Stimulated activated CD4-positive, alpha-beta T cell treated with anti-CD3 and anti-CD28 coated beads, TNF-alpha, amount 100 ng/mL, for 4 hours (primary cell): Measurements from ENCODE around the gene CSGALNACT2.
A peak's percentile ranks its signal among the peaks of the same experiment; 100 is the strongest.
"Not testable (repeated sequence)": the region's sequence is repeated elsewhere in the genome, so short reads cannot be mapped to it uniquely, and the experiment has no call there.

Source experiments
- DNase-seq, 3 experiments: peaks; one replicate each; pipeline ENCODE4 v3.0.0-alpha.2; 2020; ENCODE audit warnings: low read depth in 3 of 3

CSGALNACT2 gene

DNA sequence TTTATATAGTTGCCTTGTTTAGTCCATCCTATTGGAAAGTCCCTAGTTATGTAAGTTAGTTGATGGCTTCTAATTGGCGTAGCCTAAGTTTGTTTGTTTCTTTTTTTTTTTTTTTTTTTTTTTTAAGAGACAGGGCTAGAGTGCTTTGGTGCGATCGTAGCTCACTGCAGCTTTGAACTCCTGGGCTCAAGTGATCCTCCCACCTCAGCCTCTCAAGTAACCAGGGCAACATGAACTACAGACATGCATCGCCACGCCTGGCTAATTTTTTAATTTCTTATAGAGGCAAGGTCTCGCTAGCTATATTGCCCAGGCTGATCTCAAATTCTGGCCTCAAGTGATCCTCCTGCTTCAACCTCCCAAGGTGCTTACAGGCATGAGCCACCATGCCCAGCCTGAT, 7.1 kb downstream of the CSGALNACT2 start:
- DNase-seq, result no peak

DNA sequence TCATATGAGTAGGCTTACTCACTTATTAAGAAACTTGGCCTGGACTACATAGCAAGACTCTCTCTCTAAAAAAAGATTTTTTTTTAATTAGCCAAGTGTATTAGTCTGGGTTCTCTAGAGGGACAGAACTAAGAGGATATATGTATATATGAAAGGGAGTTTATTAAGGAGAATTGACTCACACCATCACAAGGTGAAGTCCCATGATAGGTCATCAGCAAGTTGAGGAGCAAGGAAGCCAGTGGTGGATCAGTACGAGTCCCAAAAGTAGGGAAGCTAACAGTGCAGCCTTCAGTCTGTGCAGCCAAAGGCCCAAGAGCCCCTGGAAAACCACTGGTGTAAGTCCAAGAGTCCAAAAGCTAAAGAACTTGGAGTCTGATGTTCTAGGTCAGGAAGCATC, 7.7 kb downstream of the CSGALNACT2 start:
- DNase-seq, result not testable (repeated sequence)

DNA sequence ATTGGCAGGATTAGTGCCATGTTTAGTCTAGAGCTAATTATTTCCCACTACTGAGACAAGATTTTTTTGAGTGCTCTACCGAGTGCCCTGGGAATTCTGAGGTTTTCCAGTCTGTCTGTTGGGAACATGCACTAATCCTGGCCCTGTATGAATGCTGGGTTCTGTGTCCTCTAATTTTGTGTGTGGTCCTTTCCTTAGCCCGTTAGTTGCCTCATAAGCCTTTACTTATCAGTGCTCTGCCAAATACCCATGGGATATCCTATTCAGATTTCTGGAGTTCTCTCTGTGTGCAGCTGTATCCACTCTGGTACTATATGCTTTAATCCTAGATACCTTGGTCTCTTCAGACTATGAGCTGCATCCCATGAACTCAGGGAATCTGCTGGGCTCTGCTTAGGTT, 13.1 kb downstream of the CSGALNACT2 start:
- no peak for DNase-seq

DNA sequence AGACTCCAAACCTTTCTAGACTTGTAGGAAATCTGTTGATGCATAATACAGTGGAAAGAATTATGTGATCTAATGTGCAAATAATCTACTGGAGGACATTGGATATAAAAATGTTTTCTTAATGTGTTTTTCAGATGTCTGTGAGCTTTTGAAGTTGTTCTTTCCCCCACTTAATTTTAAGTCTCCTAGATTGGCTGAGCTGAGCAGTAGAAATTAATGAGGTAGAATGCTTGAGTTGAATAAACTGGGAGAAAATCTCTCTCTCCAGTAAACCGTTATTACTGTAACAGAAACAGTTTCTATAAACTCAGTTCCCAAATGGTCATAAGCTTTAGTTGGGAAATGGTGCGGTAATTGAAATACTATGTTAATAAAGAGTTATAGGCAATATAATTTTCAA, 15.7 kb downstream of the CSGALNACT2 start:
- no peak for DNase-seq

DNA sequence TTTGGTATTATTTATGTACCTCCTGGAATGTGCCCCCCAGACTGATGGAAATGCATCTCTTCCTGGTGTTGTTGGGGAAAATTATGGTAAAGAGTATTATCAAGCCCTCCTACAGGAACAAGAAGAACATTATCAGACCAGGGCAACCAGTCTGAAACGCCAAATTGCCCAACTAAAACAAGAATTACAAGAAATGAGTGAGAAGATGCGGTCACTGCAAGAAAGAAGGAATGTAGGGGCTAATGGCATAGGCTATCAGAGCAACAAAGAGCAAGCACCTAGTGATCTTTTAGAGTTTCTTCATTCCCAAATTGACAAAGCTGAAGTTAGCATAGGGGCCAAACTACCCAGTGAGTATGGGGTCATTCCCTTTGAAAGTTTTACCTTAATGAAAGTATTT, 17.0 kb downstream of the CSGALNACT2 start:
- DNase-seq, result no peak

DNA sequence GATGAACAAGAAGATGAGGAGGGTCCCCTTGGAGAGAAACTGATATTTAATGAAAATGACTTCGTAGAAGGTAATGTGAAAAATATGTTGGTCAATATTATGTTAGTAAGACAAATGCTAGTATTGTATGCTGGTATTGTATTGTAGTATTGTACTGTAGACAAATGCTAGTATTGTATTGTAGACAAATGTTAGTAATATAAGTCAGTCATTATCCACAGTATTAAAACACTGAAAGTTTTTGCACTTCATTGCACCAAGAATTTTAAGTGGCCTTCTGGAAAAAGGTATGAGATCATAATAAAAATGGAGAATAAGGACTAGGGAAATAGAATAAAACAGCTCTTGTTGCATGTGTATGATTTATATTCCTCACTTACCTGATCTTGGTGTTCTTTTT, 17.5 kb downstream of the CSGALNACT2 start:
- no peak for DNase-seq

DNA sequence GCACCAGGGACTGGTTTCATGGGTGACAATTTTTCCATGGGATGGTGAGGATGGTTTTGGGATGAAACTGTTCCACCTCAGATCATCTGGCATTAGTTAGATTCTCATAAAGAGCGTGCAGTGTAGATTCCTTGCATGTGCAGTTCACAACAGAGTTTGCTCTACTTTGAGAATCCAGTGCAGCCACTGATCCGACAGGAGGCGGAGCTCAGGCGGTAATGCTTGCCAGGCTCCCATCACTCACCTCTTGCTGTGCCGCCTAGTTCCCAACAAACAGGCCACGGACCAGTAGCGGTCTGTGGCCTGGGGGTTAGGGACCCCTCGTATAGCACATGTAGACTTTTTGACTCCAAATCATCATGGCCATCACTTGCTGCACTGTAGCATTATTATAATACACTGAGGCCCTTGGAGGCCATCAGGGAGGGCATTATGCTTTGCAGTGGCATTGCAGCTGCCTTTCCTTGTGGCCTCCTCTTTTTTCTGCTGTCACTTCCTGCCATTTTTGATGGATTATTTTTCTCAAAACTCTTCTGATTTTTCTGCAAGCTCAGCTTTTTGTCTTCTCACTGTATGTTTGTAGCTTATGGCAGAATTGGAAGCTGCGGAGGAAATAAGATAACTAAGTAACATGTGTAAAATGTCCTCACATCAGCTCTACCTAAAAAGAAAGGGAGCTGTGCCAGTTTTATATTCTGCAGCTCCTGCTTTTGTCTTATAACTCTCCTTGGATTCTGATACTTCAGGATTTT, 18.5 kb downstream of the CSGALNACT2 start:
- DNase-seq, result no peak

DNA sequence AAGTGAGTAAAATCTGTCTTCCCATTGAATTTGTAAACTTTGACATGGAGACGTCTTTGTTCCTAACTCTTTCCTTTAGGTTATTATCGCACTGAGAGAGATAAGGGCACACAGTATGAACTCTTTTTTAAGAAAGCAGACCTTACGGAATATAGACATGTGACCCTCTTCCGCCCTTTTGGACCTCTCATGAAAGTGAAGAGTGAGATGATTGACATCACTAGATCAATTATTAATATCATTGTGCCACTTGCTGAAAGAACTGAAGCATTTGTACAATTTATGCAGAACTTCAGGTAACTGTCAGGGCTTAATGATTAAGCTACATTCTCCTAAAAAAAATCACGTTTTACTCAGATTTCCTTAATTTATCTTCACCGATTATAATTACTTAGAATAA, 20.4 kb downstream of the CSGALNACT2 start:
- DNase-seq, result no peak

DNA sequence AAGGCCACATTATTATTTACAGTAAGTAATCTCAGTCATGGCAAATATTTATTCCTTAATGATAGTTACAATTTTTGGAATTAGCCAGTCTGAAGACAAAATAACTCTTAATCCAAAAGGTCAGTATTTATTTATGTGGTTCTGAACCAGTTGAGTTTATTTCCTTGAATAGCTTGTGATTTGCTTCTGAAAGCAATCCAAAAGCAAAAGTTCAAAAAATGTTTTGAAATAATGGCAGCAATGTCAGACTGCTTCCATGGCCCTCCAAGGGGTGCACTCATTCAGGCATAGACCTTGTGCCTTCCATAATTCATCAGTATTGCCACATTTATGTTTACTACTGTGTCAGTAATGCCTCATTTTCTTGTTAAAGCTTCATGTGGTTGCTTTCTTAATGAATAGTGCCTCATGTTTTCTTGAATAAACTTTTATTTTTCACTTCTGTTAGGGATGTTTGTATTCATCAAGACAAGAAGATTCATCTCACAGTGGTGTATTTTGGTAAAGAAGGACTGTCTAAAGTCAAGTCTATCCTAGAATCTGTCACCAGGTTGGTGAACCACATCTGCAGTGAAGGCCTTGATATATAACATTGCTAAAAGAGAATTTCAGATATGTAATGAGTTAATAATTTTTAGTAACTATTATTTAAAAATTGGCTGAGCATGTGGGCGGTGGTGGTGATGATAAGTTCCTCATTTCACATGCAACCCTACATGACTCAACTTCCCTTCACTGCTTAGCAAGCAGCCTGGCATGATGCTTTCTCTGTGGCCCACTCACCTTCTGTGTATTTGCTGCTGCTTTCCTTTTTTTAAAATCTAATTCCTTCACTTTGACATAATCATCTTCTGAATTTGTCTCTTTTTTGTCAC, 22.0 kb downstream of the CSGALNACT2 start:
- DNase-seq, result peak in 1 of 3 experiments; percentile 2

DNA sequence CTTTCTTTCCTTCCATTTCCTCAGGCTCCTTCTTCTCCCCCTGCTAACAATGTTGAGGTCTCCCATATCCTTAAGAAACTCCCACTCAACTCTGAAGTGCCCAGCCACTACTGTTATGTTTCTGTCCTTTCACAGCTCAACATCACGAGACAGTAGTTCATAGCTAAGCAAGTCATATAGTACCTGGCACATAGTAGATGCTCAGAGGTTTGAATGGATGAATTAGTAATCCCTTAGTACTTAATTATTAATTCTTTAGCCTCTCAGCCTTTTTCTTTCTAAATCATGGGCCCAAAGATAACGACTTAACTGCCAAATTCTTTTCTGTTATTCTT, 22.6 kb downstream of the CSGALNACT2 start:
- no peak for DNase-seq

DNA sequence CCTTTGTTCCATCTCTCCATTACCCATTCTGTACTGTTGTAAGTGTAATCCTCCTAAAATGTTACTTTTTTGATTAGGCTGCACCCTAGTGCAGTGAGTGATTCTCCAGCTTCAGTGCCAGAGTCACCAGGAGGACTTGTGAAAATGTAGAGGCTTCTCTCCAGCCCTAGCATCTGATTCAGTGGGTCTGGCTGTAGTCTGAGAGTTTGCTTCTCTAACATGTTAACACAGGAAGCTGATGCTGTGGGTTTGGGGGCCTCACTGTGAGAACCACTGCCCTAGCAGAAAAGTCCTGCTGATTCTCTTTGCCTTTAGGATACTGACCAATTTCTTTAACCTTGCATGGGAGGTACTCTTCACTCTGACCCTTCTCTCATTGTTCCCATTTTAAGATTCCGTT, 24.4 kb downstream of the CSGALNACT2 start:
- DNase-seq, result no peak

DNA sequence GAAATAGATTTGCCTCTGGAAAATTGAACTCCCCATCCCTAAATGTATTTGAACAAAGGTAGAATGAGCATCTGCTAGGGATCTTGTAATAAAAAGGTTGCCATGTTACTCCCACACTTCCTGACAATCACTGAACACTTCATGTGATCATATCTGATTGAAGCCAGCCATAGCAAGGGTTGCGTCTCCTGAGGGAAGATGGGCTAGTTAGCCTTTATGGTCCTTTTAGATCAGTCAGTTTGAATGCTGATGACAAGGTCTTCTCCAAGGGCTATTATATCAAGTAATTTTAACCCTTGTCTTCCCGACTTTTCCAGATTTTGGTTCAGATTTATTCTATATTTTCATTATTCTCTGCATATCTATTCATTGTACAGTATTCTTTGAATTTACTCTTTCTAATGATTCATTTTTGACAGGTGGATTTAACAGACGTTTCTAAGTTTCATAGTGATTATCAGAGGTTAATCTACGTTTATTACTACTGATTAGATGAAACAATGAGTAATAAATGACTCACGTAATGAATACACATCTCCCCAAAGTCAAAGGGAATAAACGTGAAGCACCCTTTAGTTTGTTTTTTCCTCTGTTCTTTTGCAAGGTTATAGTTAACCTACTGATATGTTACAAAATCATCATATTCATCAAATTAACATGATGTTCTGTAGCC, 28.1 kb downstream of the CSGALNACT2 start:
- DNase-seq, result no peak

DNA sequence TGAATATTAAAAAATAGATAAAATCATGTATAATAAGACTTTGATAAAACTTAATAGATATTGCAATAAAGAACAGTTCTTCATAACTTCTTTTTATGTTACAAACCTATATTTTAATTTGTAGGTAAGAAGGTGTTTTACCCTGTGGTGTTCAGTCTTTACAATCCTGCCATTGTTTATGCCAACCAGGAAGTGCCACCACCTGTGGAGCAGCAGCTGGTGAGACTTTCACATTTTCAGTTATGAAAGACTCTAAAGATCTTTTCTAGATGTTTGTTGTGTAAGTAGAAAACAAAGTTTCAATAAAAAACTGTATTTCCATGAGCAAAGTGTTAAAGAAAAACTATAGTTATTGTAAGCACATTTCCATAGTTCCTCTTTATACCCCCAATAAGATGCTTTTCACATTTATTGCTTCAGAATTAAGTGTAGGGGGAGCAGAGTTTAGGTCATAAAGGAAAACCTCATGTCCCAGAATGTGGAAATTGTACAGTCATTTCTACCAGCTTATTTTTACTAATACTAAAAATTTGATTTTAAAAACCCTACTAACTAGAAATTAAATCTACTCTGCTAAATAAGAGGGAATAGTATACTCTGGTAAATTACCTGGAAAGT, 28.7 kb downstream of the CSGALNACT2 start:
- DNase-seq, result no peak

DNA sequence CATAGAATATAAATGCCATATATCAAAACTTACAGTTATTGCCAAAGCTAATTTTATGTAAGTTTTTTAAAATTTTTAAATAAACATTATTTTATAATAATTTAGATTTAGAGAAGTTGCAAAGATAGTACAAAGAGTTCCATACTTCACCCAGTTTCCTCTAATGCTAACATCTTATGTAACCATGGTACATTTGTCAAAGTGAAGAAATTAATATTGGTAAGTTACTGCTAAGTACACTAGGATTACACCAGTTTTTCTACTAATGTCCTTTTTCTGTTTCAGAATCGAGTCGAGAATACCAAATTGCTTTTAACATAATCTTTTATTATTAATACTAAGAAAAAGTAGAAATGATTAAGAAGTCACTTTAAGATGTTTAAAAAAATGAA, 29.2 kb downstream of the CSGALNACT2 start:
- no peak for DNase-seq

DNA sequence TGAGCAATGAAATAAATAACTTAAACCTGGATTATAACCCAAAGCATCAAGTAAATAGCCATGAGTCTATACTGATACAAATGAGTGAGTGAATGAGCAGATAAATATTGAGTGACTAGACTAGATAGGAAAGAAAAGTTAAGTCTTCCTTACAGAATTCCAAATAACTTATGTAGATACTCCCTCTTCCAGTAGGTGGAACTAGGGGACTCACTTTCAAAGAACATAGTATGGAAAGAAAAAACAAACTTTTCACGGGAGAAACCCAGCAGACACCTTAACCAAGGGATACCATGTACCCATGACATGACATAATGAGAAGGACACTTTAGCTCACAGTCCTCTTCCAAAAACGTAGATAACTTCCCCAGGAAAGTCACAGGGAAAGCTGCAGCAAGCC, 32.2 kb downstream of the CSGALNACT2 start:
- no peak for DNase-seq

DNA sequence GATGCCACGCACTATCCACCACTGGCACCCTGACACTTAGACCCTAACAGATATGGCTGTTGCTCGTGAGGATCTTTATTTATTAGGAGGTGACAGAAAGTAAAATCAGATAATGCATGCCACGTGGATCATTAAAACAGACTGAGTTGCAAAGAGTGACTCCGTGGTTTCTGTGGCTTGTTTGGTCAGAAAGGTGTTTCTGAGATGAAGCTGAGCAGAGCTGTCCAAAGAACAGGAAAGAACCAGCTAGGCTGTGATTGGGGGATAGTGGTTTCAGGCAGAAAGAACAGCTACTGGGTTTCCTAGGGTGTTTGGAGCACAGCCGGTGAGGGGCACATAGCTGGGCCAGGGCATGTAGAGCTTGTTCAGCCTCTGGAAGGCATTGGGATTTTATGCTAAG, 34.4 kb downstream of the CSGALNACT2 start:
- DNase-seq, result no peak

DNA sequence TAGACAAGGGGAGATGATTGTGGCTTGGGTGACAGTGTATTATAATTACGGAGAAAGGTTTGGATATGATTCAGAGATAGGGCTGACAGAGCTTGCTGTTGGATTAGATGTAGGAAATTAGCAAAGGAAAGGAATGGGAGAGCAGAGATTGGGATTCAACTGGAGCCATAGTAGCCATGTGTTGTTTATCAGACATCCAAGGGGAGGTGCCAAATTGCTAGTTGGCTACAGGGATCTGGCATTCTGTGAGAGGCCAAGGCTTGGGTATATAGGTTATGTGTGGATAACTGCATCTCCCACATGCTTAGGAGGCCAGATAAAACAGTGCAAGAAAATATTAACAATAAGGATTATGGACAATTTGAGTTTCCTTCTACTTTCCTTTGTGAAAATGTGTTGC, 34.9 kb downstream of the CSGALNACT2 start:
- no peak for DNase-seq

DNA sequence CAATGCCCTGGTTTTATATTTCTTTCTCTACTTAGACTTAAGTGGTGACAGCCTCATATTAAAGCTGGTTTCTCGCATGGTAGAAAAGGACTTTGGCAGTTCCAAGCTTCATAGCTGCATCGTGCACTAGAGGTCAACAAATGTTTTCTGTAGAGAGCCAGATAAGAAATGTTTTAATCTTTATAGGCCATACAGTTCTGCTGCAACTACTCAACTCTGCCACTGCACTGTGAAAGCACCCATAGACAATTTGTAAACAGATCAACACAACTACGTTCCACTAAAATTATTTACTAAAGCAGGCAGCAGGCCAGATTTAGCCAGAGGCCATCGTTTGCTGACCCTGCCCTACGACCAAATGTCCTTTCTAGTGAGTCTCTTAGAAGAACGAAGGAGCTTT, 36.7 kb downstream of the CSGALNACT2 start:
- no peak for DNase-seq

DNA sequence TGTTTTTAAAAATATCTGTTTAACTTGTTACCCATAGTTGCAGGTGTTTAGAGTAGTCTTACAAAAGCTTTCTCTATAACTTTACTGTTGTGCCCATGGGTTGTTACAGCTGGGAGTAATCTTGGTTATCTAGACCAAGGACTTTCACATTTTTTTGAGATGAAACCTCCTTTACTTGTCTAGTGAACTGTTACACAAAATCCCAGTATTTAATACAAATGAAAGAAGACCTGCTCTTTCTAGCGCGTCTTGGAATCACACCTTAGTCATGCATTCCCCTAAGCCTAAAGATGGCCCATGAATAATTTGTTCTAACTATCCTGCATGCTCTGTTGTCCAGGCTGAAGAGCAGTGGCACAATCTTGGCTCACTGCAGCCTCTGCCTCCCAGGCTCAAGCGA, 38.0 kb downstream of the CSGALNACT2 start:
- no peak for DNase-seq

DNA sequence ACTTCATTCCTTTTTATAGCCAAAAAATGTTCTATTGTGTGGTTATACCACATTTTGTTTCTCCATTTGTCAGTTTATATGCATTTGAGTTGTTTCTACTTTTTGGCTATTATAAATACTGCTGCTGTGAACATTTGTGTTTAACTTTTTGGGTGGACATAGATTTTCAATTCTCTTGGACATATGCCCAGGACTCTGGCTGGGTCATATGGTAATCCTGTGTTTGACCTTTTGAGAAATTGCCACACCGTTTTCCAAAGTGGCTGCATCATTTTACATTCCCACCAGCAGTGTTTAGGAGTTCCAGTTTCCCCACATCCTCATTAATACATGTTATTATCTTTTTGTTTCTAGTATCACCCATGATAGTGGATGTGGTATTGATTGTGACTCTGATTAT, 39.4 kb downstream of the CSGALNACT2 start:
- no peak for DNase-seq

DNA sequence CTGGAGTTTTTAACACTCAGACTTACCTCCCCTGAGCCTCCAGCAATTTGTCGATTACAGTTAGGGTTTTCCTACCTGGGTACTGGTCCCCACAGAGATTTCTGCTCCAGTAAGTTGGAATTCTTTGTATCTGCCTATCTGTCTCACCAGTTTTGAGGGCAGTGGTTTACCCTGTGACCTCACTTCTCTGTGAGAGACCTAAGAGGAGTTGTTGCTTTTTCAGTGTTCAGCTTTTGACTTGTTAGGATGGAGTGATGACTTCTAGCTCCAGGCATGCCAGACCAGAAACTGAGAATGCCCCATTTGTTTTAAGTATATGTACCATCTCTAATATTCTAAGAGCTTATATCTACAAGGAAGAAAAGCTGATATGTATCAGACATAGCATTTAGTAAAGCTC, 42.9 kb downstream of the CSGALNACT2 start:
- DNase-seq, result no peak

DNA sequence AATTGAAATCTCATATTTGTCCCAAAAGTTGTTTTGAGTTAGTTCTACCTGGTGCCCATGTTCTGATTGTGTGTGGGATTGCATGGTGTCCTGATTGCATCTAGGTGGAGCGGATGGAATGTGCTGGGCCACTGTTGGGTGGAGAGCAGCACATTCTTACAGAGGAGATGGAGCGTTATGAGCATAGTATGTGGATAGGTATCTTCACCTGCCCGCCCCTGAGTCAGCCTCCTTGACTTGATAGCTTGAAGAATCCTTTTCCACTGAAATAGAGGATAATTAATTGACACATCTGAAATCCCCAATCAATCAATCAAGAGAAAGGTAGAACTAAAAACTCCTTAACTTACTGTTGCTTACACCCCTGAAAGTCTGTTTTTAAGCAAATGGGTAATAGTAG, 45.5 kb downstream of the CSGALNACT2 start:
- DNase-seq, result not testable (repeated sequence)
